Activated CD8-positive, alpha-beta T cell treated with anti-CD3 and anti-CD28 coated beads for 36 hours (primary cell): ENCODE measurements around the gene NFYA. TPM values are rescaled to one million over a fixed set of nuclear protein-coding genes. Genes with fewer than 3 reads are reported as not detected.
"Not testable (repeated sequence)": the region's sequence is repeated elsewhere in the genome, so short reads cannot be mapped to it uniquely, and the experiment has no call there.

Experiments
- ATAC-seq: fragments of 200-7000 bp; cut with Tn5 transposase; one replicate; pipeline ENCODE4 v1.10.0; 2021; ENCODE audit warnings: mild to moderate bottlenecking, moderate library complexity
- CTCF ChIA-PET: fragments of 350-600 bp; sonication (Branson Sonifier 250); formaldehyde crosslinking; loops from one replicate; lab custom pipeline; 2021; ENCODE audit warnings: antibody characterized with exemption; lab: Charles Lee
- POLR2A ChIA-PET: fragments of 350-600 bp; sonication (Branson Sonifier 250); formaldehyde crosslinking; loops from one replicate; lab custom pipeline; 2021; ENCODE audit warnings: antibody characterized with exemption; lab: Charles Lee
- DNase-seq: peaks from one replicate; pipeline ENCODE4 v3.0.0-alpha.2; 2020
- H3K27ac Mint-ChIP-seq: one replicate; pipeline ENCODE4 v1.8.0; 2021; ENCODE audit warnings: mild to moderate bottlenecking, mixed read lengths
- H3K27me3 Mint-ChIP-seq: one replicate; pipeline ENCODE4 v1.8.0; 2021; ENCODE audit warnings: mixed read lengths
- H3K36me3 Mint-ChIP-seq: one replicate; pipeline ENCODE4 v1.8.0; 2021; ENCODE audit warnings: low read depth, mixed read lengths
- H3K4me1 Mint-ChIP-seq: one replicate; pipeline ENCODE4 v1.8.0; 2021; ENCODE audit warnings: low read depth, mixed read lengths
- H3K4me3 Mint-ChIP-seq: one replicate; pipeline ENCODE4 v1.8.0; 2021; ENCODE audit warnings: mild to moderate bottlenecking, moderate library complexity, mixed read lengths
- H3K9me3 Mint-ChIP-seq: one replicate; pipeline ENCODE4 v1.8.0; 2021; ENCODE audit warnings: mixed read lengths
- CTCF ChIP-seq: fragments of 200-600 bp; IDR thresholded peaks from one replicate; pipeline ENCODE4 v1.8.0; 2022; ENCODE audit warnings: antibody characterized with exemption, mild to moderate bottlenecking
- intact Hi-C: fragments of 100-400 bp; cut with micrococcal nuclease; formaldehyde crosslinking; loops from one replicate; pipeline ENCODE4 v1.10.0; 2022
- total RNA-seq, 2 experiments: library from RNA; stranded (reverse); gene quantifications; one replicate each; pipeline ENCODE4 v1.2.3, GENCODE V29; 2021

NFYA gene
- total RNA-seq, 2 experiments from 2014 or later: 30.7 to 31.1 TPM

GRCh38 chr6:41098366-41098765 is 25.6 kb downstream of the NFYA start:
- POLR2A ChIA-PET: interaction anchor here (1.1 kb wide), 1 partner anchor 69 kb away, joined by 3 read pairs; no protein-coding TSS in a partner anchor
- TF ChIP-seq CTCF: no peak
- intact Hi-C loops: no loop called here
- no peaks in the 10 kb centered on the region for H3K27me3 Mint-ChIP-seq
- no peak for ATAC-seq
- H3K36me3 Mint-ChIP-seq: peaks cover 61% of the 10 kb centered on the region
- no peak overlapping the region for H3K4me3 Mint-ChIP-seq
- CTCF ChIA-PET: no interaction called here
- no peak for DNase-seq
- peaks cover 7% of the 10 kb centered on the region for H3K4me1 Mint-ChIP-seq
- H3K9me3 Mint-ChIP-seq: no peaks in the 10 kb centered on the region
- H3K27ac Mint-ChIP-seq: no peak overlapping the region

GRCh38 chr6:41100871-41101287 is 28.1 kb downstream of the NFYA start:
- Mint-ChIP-seq H3K4me1 (peaks cover 7% of the 10 kb centered on the region), H3K27ac (no peak overlapping the region), H3K27me3 (no peaks in the 10 kb centered on the region), H3K4me3 (no peak overlapping the region), H3K36me3 (peaks cover 46% of the 10 kb centered on the region), H3K9me3 (no peaks in the 10 kb centered on the region)
- TF ChIP-seq CTCF: no peak
- ATAC-seq (no peak), DNase-seq (no peak)
- POLR2A ChIA-PET: no interaction called here
- CTCF ChIA-PET: interaction anchor here (1.0 kb wide), 1 partner anchor 44 kb away, joined by 4 read pairs; no protein-coding TSS in a partner anchor
- intact Hi-C loops: no loop called here

GRCh38 chr6:41103847-41104246 is 31.1 kb downstream of the NFYA start:
- H3K4me3 Mint-ChIP-seq: no peak overlapping the region
- ATAC-seq: no peak
- POLR2A ChIA-PET: no interaction called here

GRCh38 chr6:41111017-41111416 is 38.2 kb downstream of the NFYA start:
- TF ChIP-seq CTCF: no peak
- CTCF ChIA-PET: interaction anchor here (1.0 kb wide), 1 partner anchor 23 kb away, joined by 3 read pairs; no protein-coding TSS in a partner anchor
- no peaks in the 10 kb centered on the region for H3K9me3 Mint-ChIP-seq
- H3K27ac Mint-ChIP-seq: no peak overlapping the region
- no peaks in the 10 kb centered on the region for H3K4me1 Mint-ChIP-seq
- no peak overlapping the region for H3K4me3 Mint-ChIP-seq
- intact Hi-C loops: no loop called here
- POLR2A ChIA-PET: no interaction called here
- ATAC-seq (no peak), DNase-seq (no peak)
- peaks cover 4% of the 10 kb centered on the region for H3K36me3 Mint-ChIP-seq
- no peaks in the 10 kb centered on the region for H3K27me3 Mint-ChIP-seq

More at GRCh38 chr6:41103847-41104246, 31.1 kb downstream of the NFYA start:
- Mint-ChIP-seq H3K9me3 (no peaks in the 10 kb centered on the region), H3K4me1 (peaks cover 4% of the 10 kb centered on the region), H3K36me3 (peaks cover 22% of the 10 kb centered on the region), H3K27ac (no peak overlapping the region), H3K27me3 (no peaks in the 10 kb centered on the region)
- CTCF ChIA-PET: interaction anchor here (1.0 to 2.5 kb wide), 6 partner anchors 10 to 88 kb away, joined by 3 to 11 read pairs (median 4); partner anchors contain the start of gene UNC5CL
- intact Hi-C loops: no loop called here
- no peak for DNase-seq
- TF ChIP-seq CTCF: no peak

GRCh38 chr6:41115027-41115426 is 42.3 kb downstream of the NFYA start:
- ATAC-seq, H3K4me3 Mint-ChIP-seq, H3K36me3 Mint-ChIP-seq, DNase-seq, H3K27ac Mint-ChIP-seq, H3K27me3 Mint-ChIP-seq, POLR2A ChIA-PET, intact Hi-C loops, H3K4me1 Mint-ChIP-seq, CTCF ChIA-PET, H3K9me3 Mint-ChIP-seq: not testable (repeated sequence)
